Liver (tissue), 3 donors: ENCODE data around the gene KIR3DL2.

Source experiments
- CTCF ChIP-seq: fragments of 150-350 bp; IDR thresholded peaks from 2 replicates; pipeline ENCODE4 v1.5.1; 2017; ENCODE audit warnings: improper control_type of control experiment, low read depth, low read length; ENCODE audit not compliant: missing input control
- SP1 ChIP-seq: IDR thresholded peaks from 2 replicates; pipeline ENCODE4 v1.6.1; 2018; ENCODE audit warnings: antibody characterized with exemption, mild to moderate bottlenecking
- TF ChIP-seq, protein P1 (sequence below): IDR thresholded peaks from 2 replicates; pipeline ENCODE4 v1.6.1; 2016; ENCODE audit warnings: antibody characterized with exemption
- TF ChIP-seq, protein P2 (sequence below): IDR thresholded peaks from 2 replicates; pipeline ENCODE4 v1.6.1; 2016; ENCODE audit warnings: antibody characterized with exemption, mild to moderate bottlenecking
- donor health status: healthy.
- donor health status: healthy.

- TF ChIP-seq CTCF (no peak), SP1 (no peak)
- TF ChIP-seq, protein P1, sequence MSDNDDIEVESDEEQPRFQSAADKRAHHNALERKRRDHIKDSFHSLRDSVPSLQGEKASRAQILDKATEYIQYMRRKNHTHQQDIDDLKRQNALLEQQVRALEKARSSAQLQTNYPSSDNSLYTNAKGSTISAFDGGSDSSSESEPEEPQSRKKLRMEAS = no peak
- TF ChIP-seq, protein P2, sequence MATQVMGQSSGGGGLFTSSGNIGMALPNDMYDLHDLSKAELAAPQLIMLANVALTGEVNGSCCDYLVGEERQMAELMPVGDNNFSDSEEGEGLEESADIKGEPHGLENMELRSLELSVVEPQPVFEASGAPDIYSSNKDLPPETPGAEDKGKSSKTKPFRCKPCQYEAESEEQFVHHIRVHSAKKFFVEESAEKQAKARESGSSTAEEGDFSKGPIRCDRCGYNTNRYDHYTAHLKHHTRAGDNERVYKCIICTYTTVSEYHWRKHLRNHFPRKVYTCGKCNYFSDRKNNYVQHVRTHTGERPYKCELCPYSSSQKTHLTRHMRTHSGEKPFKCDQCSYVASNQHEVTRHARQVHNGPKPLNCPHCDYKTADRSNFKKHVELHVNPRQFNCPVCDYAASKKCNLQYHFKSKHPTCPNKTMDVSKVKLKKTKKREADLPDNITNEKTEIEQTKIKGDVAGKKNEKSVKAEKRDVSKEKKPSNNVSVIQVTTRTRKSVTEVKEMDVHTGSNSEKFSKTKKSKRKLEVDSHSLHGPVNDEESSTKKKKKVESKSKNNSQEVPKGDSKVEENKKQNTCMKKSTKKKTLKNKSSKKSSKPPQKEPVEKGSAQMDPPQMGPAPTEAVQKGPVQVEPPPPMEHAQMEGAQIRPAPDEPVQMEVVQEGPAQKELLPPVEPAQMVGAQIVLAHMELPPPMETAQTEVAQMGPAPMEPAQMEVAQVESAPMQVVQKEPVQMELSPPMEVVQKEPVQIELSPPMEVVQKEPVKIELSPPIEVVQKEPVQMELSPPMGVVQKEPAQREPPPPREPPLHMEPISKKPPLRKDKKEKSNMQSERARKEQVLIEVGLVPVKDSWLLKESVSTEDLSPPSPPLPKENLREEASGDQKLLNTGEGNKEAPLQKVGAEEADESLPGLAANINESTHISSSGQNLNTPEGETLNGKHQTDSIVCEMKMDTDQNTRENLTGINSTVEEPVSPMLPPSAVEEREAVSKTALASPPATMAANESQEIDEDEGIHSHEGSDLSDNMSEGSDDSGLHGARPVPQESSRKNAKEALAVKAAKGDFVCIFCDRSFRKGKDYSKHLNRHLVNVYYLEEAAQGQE = no peak
Observed at GRCh38 chr19:54804571-54804970, 45.7 kb upstream of the KIR3DL2 start.
